Fibroblast of skin of left biceps (primary cell): Measurements from ENCODE around the gene EXOC3L2.
"Not testable (repeated sequence)": the region's sequence is repeated elsewhere in the genome, so short reads cannot be mapped to it uniquely, and the experiment has no call there.

ENCODE experiments used
- DNase-seq, 2 experiments: peaks; one replicate each; pipeline ENCODE4 v3.0.0-alpha.2; 2013; ENCODE audit warnings: low read depth in 2 of 2

EXOC3L2 gene

DNA sequence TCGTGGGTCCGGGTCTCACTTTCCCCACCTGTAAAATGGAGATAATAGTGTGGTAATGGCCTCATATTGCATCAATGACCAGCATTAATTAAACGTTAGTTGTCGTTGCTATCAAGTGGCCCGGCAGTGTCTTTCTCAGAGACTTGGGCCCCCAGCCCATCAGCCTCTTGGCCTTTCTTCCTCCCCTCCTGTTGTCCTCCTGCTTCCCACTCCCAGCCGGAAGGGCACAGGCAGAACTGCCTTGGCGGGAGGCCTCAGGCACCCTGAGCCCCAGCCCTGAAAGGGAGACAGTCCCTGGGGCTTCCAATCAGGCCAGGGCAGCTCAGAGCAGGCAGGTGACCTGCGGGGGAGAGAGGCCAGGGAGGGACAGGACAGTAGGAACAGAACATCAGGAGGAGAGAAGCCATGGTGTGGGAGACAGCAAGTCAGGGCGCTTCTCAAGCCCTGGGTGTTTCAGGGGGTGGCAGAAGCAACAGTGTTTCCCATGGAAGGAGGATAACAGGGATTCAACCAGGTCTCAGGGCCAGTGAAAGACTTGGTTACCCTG, 10.5 kb upstream of the EXOC3L2 start:
- DNase-seq, result no peak

- DNase-seq, result no peak
Measured at GRCh38 chr19:45254044-45254531, 8.9 kb upstream of the EXOC3L2 start.

- DNase-seq, result no peak
Measured at GRCh38 chr19:45253396-45254027, 8.3 kb upstream of the EXOC3L2 start.

GRCh38 chr19:45251452-45252354, 6.5 kb upstream of the EXOC3L2 start:
- no peak for DNase-seq

GRCh38 chr19:45250832-45251451, 5.7 kb upstream of the EXOC3L2 start, which contains the start of gene MARK4:
Gene MARK4, plus strand, starts transcription at chr19:45251271. Its CDS starts 318 bp downstream, at chr19:45251589.
- DNase-seq, result peak; percentile 4 to 25

DNA sequence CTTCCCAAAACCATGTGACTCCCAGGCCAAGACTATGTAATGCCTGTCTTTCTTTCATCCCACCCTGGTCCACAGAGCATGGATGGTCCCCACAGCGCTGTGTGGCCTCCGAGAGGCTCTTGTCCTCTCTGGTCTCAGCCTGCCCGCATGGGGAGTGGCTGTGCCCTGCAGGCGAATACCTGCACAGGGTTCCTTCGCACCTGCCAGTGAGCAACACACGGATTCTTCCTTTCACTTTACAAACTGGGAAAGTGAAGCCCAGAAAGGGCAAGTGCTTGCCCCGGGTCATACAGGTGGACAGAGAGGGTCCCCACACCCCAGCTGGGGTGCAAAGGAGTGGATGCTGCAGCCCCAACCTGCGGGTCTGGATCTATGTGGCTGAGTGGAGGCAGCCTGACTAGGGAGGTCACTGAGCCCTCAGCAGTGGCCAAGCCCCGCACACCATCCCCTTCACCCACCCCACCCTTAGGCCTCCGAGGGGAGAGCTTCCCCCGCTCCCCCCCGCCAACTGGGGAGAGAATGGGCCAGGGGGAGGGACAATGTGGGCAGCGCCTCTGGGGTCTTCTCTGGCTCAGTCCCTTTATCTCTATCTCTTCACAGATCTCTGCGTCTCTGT, 5.1 kb upstream of the EXOC3L2 start:
- no peak for DNase-seq

- no peak for DNase-seq
Measured at GRCh38 chr19:45249261-45250033, 4.2 kb upstream of the EXOC3L2 start.

GRCh38 chr19:45247136-45247535, 1.9 kb upstream of the EXOC3L2 start:
- DNase-seq, result no peak

DNA sequence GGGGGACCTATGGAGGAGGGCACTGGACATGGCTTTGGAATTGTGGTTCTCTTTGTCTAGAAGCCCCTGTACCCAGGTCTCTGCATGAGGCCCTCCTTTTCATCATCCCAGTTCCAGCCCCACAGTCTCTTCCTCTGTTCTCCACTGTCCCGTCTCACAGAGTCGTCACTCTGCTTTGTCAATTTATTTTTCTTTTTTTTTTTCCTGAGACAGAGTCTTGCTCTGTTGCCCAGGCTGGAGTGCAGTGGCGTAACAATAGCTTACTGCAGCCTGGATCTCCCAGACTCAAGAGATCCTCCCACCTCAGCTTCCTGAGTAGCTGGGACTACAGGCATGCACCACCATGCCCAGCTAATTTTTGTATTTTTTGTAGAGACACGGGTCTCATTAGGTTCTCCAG, 619 bp upstream of the EXOC3L2 start:
- no peak for DNase-seq

DNA sequence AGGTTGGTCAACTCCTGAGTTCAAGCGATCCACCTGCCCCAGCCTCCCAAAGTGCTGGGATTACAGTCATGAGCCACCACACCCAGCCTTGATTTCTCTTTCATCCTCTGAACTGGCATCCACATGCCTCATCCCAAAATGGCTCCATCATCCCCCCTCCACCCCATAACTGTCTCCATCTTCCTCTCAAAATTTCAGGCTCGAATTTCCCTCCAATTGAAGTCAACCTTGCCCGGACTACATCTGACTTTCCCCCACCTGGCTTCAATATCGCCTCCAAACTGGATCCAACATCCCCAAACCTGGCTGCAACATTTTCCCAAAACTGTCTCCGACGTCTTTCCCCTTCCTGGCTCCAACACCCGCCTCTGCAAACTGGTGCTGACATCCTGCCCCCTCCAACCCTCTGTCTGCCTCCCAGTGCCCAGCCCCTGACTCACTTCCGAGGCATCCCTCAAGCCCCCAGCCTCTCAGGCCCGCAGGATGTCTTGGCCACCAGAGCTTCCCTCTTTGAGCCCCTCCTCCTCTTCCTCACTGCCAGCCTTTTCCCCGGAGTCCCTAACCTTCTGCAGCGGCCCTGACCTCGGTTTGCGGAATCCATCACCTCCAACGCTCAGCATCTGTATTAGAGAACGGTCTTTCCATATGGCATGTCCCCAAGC, 943 bp downstream of the EXOC3L2 start:
- no peak for DNase-seq

DNA sequence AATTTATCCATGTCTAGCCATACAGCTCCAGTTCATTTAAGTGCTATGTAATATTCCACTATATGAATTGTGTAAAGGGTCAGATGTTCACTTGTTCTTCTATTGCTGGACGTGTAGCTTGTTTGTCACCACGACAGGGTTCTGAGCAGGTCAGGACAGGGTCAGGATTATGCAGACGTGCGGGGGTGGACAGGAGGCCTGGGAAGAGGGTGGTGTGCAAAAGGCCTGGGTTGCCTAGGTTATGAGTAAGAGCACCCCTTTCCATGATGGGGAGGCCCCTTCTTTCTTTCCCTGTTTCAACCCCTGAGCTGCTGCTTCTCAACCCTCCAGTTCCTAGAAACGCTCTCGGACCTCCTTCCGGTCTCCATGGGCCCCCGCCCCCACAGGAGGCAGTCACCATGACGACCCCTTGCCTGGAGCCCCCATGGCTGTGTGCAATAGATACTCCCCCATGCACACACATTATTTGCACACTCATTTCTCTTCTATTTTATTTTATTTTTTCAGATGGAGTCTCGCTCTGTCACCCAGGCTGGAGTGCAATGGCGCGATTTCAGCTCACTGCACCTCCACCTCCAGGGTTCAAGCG, 2.0 kb downstream of the EXOC3L2 start:
- no peak for DNase-seq

- DNase-seq, result no peak
Measured at GRCh38 chr19:45238556-45238955, 6.7 kb downstream of the EXOC3L2 start.

GRCh38 chr19:45235485-45235884, 9.7 kb downstream of the EXOC3L2 start:
- DNase-seq, result no peak

DNA sequence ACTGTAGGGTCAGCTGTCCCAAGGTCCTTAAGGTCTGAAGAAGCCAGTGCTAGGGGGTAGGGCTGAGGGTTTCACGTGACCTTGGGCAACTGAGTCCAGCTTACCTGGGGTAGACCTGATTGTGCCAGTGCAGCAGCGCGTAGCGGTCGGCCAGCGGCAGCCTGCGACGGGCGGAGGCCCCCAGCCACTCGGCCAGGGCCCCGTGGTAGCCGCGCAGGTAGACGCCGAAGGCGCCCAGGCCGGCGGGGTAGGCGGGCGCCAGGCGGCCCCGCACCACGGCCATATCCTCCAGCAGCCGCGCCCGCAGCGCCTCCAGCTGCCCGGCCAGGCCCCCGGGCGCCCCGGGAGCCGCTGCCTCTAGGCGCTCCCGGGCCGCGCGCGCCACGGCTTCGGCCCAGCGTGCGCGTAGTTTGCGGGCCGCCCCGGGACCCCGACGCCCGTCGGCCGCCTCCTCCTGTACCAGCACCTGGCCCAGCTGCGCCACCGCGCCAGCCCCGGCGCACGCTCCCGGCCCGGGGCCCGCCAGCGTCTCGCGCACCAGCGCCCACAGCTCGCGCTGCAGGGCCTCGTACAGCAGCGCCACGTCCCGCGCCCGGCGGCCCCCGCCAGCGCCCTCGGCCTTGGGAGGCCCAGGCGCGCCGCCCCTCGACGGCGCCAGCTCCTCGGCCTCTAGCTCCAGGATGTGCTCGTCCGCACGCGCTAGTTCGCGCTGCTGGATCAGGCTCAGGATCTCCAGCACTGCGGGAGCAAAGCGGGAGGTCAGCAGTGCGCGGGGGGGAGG, 10.9 kb downstream of the EXOC3L2 start:
- no peak for DNase-seq

GRCh38 chr19:45231891-45232290, 13.3 kb downstream of the EXOC3L2 start:
- no peak for DNase-seq

DNA sequence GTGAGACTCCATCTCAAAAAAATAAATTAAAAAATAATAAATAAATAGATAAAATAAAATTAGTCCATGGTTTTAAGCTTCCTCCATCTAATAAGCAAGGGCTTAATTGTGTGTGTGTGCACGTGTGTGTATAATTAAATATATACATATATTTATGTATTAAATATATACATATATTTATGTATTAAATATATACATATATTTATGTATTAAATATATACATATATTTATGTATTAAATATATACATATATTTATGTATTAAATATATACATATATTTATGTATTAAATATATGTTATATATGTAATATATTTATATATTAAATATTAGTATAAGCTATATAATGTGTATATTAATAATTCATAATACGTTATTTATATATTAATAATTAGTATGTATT, 16.2 kb downstream of the EXOC3L2 start:
- DNase-seq, result not testable (repeated sequence)

- no peak for DNase-seq
Measured at GRCh38 chr19:45224645-45225044, 20.6 kb downstream of the EXOC3L2 start.

DNA sequence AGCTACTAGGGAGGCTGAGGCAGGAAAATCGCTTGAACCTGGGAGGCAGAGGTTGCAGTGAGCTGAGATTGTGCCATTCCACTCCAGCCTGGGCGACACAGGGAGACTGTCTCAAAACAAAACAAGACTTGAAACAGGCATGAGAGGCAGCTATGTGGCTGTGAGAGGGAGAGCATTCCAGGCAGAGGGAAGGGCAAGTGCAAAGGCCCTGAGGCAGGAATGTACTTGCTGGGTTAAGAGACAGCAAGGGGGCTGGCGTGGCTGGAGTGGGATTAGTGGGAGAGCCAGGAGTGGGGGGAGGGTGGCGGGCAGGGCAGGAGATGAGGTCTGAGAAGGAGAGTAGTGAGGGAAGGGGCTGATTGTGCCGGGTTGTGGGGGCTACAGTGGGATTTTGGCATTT, 21.3 kb downstream of the EXOC3L2 start:
- no peak for DNase-seq

DNA sequence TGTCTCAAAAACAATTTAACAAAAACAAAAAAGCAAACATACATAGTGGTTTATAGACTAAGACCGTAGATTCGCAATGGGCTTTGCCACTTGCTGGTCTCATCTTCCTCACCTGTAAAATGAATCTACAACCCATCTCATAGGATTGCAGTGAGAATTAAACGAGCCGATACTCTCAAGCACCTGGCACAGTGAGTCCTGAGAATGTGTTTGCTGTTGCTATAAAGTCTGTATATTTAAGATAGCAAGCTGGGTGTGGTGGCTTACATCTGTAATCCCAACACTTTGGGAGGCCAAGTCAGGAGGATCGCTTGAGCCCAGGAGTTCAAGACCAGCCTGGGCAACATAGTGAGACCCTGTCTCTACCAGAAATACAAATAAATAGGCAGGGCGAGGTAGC, 22.5 kb downstream of the EXOC3L2 start:
- no peak for DNase-seq
